T-helper 1 cell (primary cell): ENCODE data around the gene ACTN1.

ENCODE experiments used
- DNase-seq, 5 donors: peaks; one replicate each; pipeline ENCODE4 v3.0.0-alpha.2; 2012 to 2020

ACTN1 gene

DNA sequence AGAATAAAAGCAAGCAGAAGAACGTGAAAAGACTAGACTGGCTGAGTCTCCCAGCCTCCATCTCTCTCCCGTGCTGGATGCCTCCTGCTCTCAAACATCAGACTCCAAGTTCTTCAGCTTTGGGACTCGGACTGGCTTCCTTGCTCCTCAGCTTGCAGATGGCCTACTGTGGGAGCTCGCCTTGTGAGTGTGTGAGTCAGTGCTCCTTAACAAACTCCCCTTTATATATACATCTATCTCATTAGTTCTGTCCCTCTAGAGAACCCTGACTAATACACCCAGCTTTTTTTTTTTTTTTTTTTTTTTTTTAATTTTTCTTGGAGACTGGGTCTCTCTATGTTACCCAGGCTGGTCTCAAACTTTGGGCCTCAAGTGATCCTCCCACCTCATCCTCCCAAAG lies 46.9 kb downstream of the ACTN1 start:
- no peak for DNase-seq

DNA sequence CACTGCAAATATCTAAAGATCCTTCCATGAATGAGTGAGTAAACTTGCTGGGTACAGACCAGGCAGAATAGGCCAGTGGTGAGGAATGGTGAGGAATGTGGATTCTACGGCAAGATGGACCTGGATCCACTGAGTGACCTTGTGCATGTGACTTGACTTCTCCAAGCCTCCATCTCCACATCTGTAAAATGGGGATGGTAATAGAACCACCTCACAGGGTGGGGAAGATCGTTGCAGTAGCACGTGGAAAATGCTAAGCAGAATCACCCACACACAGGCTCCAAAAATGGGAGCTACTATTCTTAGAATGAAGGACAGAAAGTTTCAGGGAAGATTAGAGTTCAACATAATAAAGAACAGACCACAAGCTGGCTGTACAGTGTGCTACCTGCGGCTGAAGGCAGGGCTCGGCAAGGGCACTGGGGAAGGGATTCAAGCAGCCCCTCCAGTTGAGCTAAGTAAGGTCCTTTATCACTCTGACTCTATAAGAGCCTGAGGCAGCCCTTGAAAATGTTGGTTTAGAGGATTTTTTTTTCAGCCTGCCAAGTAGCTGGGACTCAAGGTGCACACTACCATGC lies 47.5 kb downstream of the ACTN1 start:
- DNase-seq = no peak

DNA sequence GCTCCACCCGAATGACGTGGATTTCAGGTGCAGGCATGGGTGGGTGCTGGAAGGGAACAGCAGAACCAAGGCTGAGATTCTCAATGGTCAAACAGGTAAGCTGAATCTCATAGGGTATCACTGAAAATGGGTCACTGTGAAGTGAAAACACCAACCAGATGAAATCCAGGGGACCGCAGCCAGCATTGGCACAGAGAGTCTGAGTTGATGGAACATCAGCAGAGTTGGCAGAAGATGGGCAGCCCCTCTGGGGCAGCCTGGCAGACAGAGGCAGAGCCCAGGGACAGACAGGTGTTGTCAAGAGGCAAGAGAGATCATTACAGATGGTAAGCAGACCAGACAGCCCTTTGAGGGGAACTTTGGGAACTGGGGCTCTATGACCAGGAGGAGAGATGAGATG lies 48.0 kb downstream of the ACTN1 start:
- DNase-seq = no peak

DNA sequence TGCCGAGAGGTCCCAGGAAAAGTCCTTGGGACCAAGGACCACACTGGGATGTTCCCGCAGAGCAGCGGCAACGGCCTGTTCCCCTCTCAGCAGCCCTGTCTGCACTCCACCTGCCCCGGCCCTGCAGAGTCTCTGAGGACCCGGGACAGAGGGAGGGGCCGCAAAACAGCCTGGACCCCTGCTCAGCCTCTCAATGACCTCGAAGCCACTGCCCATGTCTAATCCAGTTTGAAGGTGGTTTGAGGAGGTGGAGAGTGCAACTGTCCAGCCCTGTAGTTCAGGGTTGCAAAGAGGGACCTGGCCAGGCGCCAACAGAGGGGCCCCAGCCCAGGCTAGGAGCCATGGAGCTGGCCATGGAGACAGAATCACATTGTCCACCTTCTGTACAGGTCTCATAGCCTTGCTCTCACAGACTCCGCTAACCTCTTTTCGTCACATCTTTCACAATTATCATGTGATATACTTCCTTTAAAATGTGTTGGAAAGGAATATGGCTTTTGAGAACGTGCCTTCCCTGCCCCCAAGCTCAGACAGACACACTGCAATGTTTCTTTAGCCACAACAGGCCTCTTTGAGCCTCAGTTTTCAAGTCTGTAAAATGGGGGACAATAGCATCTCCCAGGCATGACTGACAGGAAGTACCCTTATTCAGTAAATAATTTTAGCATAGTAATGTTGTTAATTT lies 49.3 kb downstream of the ACTN1 start:
- DNase-seq = no peak

DNA sequence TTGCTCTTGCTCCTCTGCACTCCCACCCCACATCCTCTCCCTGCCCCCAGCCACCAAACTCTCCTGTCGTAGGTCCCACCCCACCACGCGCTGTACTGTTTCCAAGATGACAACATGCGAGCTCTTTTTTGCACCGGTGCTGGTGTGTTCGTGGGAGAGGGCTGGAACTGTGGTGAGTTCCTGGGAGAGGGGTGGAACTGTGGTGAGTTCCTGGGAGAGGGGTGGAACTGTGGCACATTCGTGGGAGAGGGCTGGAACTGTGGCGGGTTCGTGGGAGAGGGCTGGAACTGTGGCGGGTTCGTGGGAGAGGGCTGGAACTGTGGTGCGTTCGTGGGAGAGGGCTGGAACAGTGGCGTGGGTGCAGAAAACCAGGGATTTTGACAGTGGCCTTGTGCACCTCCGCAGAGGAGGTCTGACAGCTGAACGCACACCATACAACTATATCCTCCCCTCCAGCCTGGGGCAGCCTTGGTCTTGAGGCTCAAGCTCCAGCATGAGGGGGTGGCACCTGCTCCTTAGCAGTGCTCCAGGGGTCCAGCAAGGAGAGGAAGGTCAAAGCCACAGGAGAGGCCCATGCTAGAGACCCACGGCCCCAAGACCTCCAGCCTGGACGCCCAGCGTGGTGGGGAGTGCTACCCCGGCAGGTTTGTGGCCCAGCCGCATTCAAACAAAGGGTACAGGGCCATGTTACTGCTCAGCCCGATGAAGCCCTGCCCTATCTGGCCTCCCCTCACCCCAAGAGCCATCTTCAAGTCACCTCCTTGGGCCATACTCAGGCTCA lies 50.1 kb downstream of the ACTN1 start:
- no peak for DNase-seq

DNA sequence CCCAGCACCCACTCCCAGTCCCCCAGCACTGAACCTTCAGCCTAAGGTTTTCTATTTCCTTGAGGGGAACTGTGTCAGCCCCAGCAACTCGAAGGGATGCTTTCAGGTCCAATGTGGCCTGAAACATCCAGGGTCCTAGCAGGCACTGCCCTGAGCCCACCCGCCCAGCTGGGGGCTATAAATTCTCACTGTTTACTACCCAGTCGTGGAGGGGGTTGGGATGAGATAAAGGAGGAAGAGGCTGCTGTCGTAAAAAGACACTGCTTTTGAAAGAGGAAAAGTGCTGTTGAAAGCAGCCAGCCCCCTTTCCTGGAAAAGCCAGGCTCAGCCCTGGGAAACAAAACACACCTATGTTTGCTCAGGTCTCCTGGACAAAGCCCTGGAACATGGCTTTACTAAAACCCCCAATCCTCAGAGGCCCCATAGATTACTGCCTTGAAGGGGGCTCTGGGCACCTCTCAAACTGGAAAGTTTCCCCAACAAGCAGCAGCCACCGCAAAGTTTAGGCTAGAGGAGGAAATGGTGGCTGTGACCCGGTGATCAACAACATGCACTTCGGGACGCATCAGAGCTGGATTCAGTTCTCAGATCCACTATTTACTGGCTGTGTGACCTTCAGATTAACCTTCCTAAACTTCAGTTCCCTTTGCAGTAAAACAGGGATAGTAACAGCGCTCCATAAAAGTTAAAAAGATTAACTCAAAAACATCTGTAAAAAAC lies 51.0 kb downstream of the ACTN1 start:
- peak in 1 of 5 donors; percentile 4 for DNase-seq

- DNase-seq = no peak
Measured at GRCh38 chr14:68927089-68927488, 52.0 kb downstream of the ACTN1 start.

GRCh38 chr14:68926236-68926635 lies 52.9 kb downstream of the ACTN1 start:
- DNase-seq = no peak

DNA sequence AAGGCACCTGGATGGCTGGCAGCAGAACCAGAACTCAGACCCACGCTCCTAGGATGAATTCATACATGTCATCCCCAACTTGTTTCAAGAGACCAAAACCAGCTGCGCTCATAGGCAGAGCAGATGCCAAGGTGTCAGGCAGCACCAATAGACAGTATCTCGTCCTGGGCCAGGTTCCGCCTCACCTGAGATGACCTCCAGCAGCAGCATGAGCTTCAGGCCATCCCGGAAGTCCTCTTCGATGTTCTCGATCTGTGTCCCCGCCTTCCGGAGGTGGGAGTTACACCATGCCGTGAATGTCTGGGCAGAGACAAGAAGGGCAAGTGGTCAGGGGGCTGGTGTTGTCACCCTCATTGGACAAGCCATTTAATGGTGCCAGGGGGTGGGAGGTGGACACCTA lies 53.7 kb downstream of the ACTN1 start:
- DNase-seq = no peak

GRCh38 chr14:68924186-68925158 lies 54.6 kb downstream of the ACTN1 start:
- DNase-seq = no peak

- DNase-seq = no peak
Measured at GRCh38 chr14:68922886-68923285, 56.2 kb downstream of the ACTN1 start.

- no peak for DNase-seq
Measured at GRCh38 chr14:68922201-68922621, 56.9 kb downstream of the ACTN1 start.

GRCh38 chr14:68921666-68922065 lies 57.4 kb downstream of the ACTN1 start:
- no peak for DNase-seq

GRCh38 chr14:68921049-68921448 lies 58.1 kb downstream of the ACTN1 start:
- DNase-seq = no peak

DNA sequence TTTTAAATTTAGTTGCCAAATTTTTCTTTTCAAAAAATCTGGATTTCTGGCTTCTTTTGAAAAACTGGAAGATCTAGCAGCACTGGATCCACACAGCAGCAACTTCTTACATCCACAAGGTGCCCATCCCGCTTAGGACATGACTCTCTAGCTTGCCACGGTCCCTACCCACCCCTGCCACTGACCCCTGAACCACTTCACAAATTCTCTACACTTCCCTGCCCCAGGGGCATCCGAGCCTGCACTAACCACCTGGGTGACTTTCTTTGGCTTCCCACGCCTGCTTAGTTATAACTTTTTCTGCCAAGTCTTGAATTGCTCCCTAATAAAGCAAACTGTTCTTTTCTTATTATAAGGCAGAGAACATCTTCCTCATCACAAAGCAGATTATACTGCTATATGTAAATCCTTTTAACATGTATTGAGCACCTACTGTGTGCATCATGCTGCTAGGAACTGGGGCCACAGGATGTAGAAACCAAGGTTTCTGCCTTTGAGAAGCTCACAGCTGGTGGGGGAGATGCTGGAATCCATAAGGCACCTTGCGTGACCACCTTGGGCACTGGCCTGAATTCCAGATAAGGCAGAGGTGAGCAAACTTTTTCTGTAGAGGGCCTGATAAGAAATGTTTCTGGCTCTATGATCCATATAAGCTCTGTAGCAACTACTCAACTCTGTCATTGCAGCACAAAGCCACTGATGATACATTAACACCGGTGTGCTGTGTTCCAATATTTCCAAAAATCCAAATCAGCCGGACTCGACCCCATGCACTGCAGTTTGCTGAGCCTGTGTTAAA lies 59.8 kb downstream of the ACTN1 start:
- no peak for DNase-seq

GRCh38 chr14:68918612-68919011 lies 60.5 kb downstream of the ACTN1 start:
- DNase-seq = no peak

DNA sequence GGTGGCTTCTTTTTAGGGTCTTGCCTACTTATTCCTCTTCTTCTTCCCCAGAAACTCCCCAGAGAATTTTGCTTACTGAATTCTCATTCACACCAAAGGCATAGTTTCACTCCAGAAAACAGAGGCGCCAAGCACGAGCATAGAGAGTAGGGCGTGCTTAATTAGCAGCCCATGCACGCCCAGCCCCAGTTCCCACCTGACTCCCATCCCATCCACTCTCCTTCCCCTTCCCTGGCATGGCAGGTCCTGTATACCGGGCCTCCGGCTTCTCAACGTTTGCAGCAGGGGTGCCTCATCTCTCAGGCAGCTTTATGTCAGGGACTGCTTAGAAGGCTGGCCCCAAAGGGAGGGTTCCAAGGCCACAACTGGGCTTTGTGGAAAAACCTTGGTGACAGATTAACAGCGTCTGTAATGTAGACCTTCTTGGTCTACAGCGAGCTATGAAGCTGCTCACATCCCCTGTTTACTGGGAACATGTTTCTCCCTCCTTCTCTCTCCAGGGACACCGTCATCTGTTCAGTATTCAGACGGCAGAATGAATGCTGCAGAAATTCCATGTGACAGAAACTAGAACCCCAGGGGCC lies 62.7 kb downstream of the ACTN1 start:
- no peak for DNase-seq

DNA sequence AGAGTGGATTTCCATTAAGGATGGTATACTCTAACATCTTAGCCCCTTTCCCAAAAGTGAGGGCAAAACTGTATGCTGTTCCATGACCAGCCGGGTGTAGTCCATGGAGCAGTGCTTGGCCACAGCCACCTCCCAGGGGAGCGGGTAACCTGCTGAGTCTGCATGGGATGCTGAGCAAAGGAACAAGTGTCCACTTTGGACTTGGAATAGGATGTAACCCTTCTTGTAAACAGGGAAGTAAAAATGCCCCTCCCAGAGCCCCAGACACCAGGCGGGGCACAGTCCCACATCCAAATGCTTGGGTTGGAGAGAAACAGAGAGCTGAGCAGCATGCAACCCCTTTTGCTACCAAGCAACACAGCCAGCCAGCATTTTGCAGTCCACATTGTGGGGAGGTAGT lies 65.6 kb downstream of the ACTN1 start:
- no peak for DNase-seq

GRCh38 chr14:68911594-68912227 lies 67.4 kb downstream of the ACTN1 start:
- peak; percentile 37 to 76 (median 62) for DNase-seq

DNA sequence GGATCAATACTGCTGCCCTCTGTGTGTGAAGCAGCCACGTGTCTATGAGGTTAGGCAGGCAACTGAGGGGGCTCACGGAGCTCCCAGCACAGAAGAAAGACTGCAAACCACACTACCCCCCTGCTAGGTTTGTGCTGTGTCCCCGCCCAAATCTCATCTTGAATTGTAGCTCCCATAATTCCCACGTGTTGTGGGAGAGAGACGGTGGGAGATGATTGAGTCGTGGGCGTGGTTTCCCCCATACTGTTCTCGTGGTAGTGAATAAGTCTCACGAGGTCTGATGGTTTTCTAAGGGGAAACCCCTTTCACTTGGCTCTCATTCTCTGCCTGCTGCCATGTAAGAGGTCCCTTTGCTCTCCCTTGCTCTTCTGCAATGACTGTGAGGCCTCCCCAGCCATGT lies 68.6 kb downstream of the ACTN1 start:
- DNase-seq = no peak
